HepG2 (cell line): ENCODE results near the gene KAZN. TPM values are rescaled to one million over a fixed set of nuclear protein-coding genes. Genes with fewer than 3 reads are reported as not detected.

Experiments used
- ATAC-seq: fragments of 200-7000 bp; cut with Tn5 transposase; 3 replicates; pipeline ENCODE4 v1.9.1; 2020; ENCODE audit warnings: mild to moderate bottlenecking, moderate library complexity
- BruUV-seq: library from RNA; stranded (reverse); fragments of 400-500 nt; replicated peaks from 2 replicates; lab custom pipeline; 2021; lab: Mats Ljungman, UMichigan
- CTCF ChIA-PET: fragments of 300-600 bp; formaldehyde crosslinking; extraction: SDS; loops from one replicate; lab custom pipeline; 2021; ENCODE audit warnings: low total read pairs, inconsistent platforms, low intra/inter-chr PET ratio; lab: Yijun Ruan, JAX
- POLR2A ChIA-PET: fragments of 350-600 bp; sonication (Branson Sonifier 250); formaldehyde crosslinking; loops from one replicate; lab custom pipeline; 2020; ENCODE audit warnings: antibody characterized with exemption, inconsistent platforms; lab: Yijun Ruan, JAX
- DNase-seq: peaks from one replicate; pipeline ENCODE4 v3.0.0-alpha.2; 2015; ENCODE audit warnings: low spot score
- FAIRE-seq: peaks from 3 replicates; lab custom pipeline; 2011; peaks lifted over from hg19 to GRCh38; lab: Jason Lieb, UNC
- H2AFZ ChIP-seq: one replicate; pipeline ENCODE4 v1.6.1; 2011; ENCODE audit warnings: low read length, inconsistent platforms
- H3K27ac ChIP-seq: fragments of 300-600 bp; 3 replicates; pipeline ENCODE4 v1.8.0; 2011; ENCODE audit warnings: mixed run types, mild to moderate bottlenecking, mixed read lengths, low read length, inconsistent platforms; ENCODE audit not compliant: insufficient read depth; ENCODE audit errors: extremely low read length
- H3K27me3 ChIP-seq, 2 experiments: fragments of 200-600 bp in 1 of 2; 2 replicates in 1 of 2; 3 replicates in 1 of 2; pipeline versions ENCODE4 v1.6.0 to v1.8.0; 2011; ENCODE audit warnings: low read length in 2 of 2, mild to moderate bottlenecking in 2 of 2, moderate library complexity in 2 of 2, inconsistent platforms in 1 of 2; ENCODE audit not compliant: insufficient read depth in 2 of 2, control insufficient read depth in 1 of 2
- H3K36me3 ChIP-seq, 2 experiments: fragments of 200-600 bp in 1 of 2; replicated peaks in 1 of 2; 2 replicates in 1 of 2; 3 replicates in 1 of 2; pipeline versions ENCODE4 v1.5.1 to v1.8.0; 2011; ENCODE audit warnings: low read length in 2 of 2, inconsistent platforms in 1 of 2; ENCODE audit not compliant: insufficient read depth in 2 of 2, control insufficient read depth in 1 of 2
- H3K4me1 ChIP-seq: 2 replicates; pipeline ENCODE4 v1.5.1; 2012; ENCODE audit warnings: low read length, inconsistent platforms; ENCODE audit not compliant: insufficient read depth
- H3K4me2 ChIP-seq: 2 replicates; pipeline ENCODE4 v1.6.0; 2011; ENCODE audit warnings: low read depth, low read length, inconsistent platforms
- H3K4me3 ChIP-seq, 3 experiments: fragments of 200-600 bp in 1 of 3; sonication (generic), shearing (Covaris generic) in 1 of 3; replicated peaks in 1 of 3; 2 replicates each; pipeline ENCODE4 v1.5.1; 2011 to 2016; ENCODE audit warnings: low read length in 3 of 3, inconsistent platforms in 2 of 3, low read depth in 2 of 3, mild to moderate bottlenecking in 2 of 3, control low read depth in 1 of 3, mixed read lengths in 1 of 3; ENCODE audit not compliant: insufficient read depth in 1 of 3
- H3K79me2 ChIP-seq: one replicate; pipeline ENCODE4 v1.6.1; 2011; ENCODE audit warnings: low read length, inconsistent platforms; ENCODE audit not compliant: insufficient read depth
- H3K9ac ChIP-seq: 2 replicates; pipeline ENCODE4 v1.6.0; 2011; ENCODE audit warnings: mild to moderate bottlenecking, low read depth, low read length, inconsistent platforms; ENCODE audit not compliant: insufficient read depth
- H3K9me3 ChIP-seq: 2 replicates; pipeline ENCODE4 v1.5.1; 2012; ENCODE audit warnings: mild to moderate bottlenecking, low read length
- H4K20me1 ChIP-seq: 2 replicates; pipeline ENCODE4 v1.6.0; 2011; ENCODE audit warnings: inconsistent platforms, mild to moderate bottlenecking, low read length, moderate library complexity; ENCODE audit not compliant: insufficient read depth
- AKAP8 ChIP-seq: sonication (generic); formaldehyde crosslinking; IDR thresholded peaks from 2 replicates; pipeline ENCODE4 v1.5.1; 2020; ENCODE audit warnings: mild to moderate bottlenecking, missing genetic modification reagents
- CENPX ChIP-seq: sonication (generic); formaldehyde crosslinking; IDR thresholded peaks from 2 replicates; pipeline ENCODE4 v1.9.0; 2021; ENCODE audit warnings: mild to moderate bottlenecking, missing genetic modification reagents, moderate library complexity
- PITX1 ChIP-seq: sonication (generic); formaldehyde crosslinking; IDR thresholded peaks from 2 replicates; pipeline ENCODE4 v1.5.1; 2020; ENCODE audit warnings: mild to moderate bottlenecking, missing genetic modification reagents
- SOX6 ChIP-seq, 2 experiments: fragments of 450-650 bp in 1 of 2; sonication (generic) in 1 of 2; formaldehyde crosslinking in 1 of 2; IDR thresholded peaks; 2 replicates each; pipeline versions ENCODE4 v1.4.0 to v1.6.1; 2017 to 2020; ENCODE audit warnings: antibody characterized with exemption in 1 of 2, mild to moderate bottlenecking in 1 of 2, missing genetic modification reagents in 1 of 2
- ZKSCAN8 ChIP-seq: IDR thresholded peaks from 2 replicates; pipeline ENCODE4 v1.6.1; 2016; ENCODE audit warnings: borderline replicate concordance, missing genetic modification reagents, missing compliant biosample characterization
- ZNF792 ChIP-seq: IDR thresholded peaks from 2 replicates; pipeline ENCODE4 v1.6.1; 2016
- WGBS: methylation state at CpG from one replicate; pipeline ENCODE4 v1.1.6; 2017; ENCODE audit warnings: low lambda C conversion rate; 5-methylcytosine and 5-hydroxymethylcytosine counted together
- in situ Hi-C: cut with HindIII; loops from 2 replicates; pipeline ENCODE4 v1.10.0; 2017; ENCODE audit warnings: low pct_unique_long_range_greater_than_20kb; ENCODE audit not compliant: extremely low pct_ligation_motif_present
- intact Hi-C: fragments of 100-400 bp; cut with micrococcal nuclease; formaldehyde crosslinking; loops from one replicate; pipeline ENCODE4 v1.10.0; 2022; ENCODE audit not compliant: unreplicated experiment
- polyA plus RNA-seq, 8 experiments: library from polyadenylated mRNA; depleted of rRNA in 3 of 8; stranded (reverse) in 7 of 8; unstranded in 1 of 8; fragments of >200 nt; fragmentation: Illumina TruSeq in 4 of 8; extraction: Trizol in 4 of 8; gene quantifications; 2 replicates each; pipeline versions ENCODE4 v1.2.1 to v1.2.3, GENCODE V29; 2011 to 2016; ENCODE audit warnings: low read depth in 4 of 8, missing spikeins in 1 of 8, mixed read lengths in 1 of 8; ENCODE audit not compliant: insufficient read depth in 1 of 8
- total RNA-seq, 5 experiments: library from RNA; depleted of rRNA; stranded (reverse); fragments of >200 nt; fragmentation: Illumina TruSeq; extraction: Trizol; gene quantifications; 2 replicates each; pipeline ENCODE4 v1.2.3, GENCODE V29; 2016; ENCODE audit warnings: low read depth in 1 of 5
- TF ChIP-seq, protein P1 (sequence below): sonication (generic); formaldehyde crosslinking; IDR thresholded peaks from 2 replicates; pipeline ENCODE4 v1.5.1; 2020; ENCODE audit warnings: mild to moderate bottlenecking, missing genetic modification reagents, moderate library complexity
- TF ChIP-seq, protein P2 (sequence below): sonication (generic); formaldehyde crosslinking; IDR thresholded peaks from 2 replicates; pipeline ENCODE4 v1.4.0; 2020; ENCODE audit warnings: missing genetic modification reagents
- TF ChIP-seq, protein P3 (sequence below): sonication (generic); formaldehyde crosslinking; conservative IDR thresholded peaks from 2 replicates; pipeline ENCODE4 v1.8.0; 2022; ENCODE audit warnings: low read depth, missing genetic modification reagents

Gene KAZN
- total and polyA plus RNA-seq, 2 of the 13 experiments (the other 11 are each of a cell fraction or from before 2014, with no cell fraction given) = 10.4 to 13.5 TPM

DNA sequence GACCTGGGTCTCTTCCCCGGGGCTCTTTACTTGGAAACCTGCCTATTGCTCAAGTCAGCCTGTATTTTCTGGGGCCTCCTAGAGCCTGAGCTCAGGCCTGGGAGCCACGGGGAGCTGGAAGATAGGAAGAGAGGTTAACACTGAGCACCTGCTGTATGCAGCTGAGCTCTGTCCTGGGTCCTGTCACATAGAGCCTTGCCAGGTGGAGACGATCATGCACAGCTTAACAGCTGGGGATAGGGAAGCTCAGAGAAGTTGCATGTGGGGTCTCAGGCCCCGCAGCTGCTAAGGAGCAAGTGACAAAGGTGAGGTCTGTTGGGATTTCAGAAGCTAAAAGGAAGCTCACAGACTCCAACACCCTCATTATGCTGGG, 427.6 kb downstream of the KAZN start:
- Histone ChIP-seq H3K36me3 (peaks cover 0 to 2% of the 10 kb centered on the region in 2 experiments; a peak in 2 of 5 replicates), H3K9ac (no peak overlapping the region), H3K4me2 (peak overlapping the region; percentile 26), H3K27ac (peak overlapping the region; percentile 18), H3K79me2 (peaks cover 3% of the 10 kb centered on the region), H3K27me3 (no peaks in the 10 kb centered on the region), H3K4me1 (peaks cover 71% of the 10 kb centered on the region), H4K20me1 (no peaks in the 10 kb centered on the region; the same call in 1 of the 2 replicates), H3K4me3 (0 out of 6 replicates have a peak overlapping the region, but pooled peaks of 1 of the 3 experiments have one; percentile 10), H3K9me3 (no peaks in the 10 kb centered on the region), H2AFZ (no peak overlapping the region)
- CTCF ChIA-PET = interaction anchor here (1.9 kb wide), 1 partner anchor 101 kb away, joined by 4 read pairs; no protein-coding TSS in a partner anchor
- WGBS = 32% methylated on average over 4 of the region's 4 CpGs
- ATAC-seq (peak; percentile 7), FAIRE-seq (no peak), DNase-seq (no peak)
- POLR2A ChIA-PET = interaction anchor here (1.2 to 2.3 kb wide), 3 partner anchors 74 to 86 kb away, joined by 5 to 8 read pairs (median 6); no protein-coding TSS in a partner anchor
- TF ChIP-seq, protein P1, sequence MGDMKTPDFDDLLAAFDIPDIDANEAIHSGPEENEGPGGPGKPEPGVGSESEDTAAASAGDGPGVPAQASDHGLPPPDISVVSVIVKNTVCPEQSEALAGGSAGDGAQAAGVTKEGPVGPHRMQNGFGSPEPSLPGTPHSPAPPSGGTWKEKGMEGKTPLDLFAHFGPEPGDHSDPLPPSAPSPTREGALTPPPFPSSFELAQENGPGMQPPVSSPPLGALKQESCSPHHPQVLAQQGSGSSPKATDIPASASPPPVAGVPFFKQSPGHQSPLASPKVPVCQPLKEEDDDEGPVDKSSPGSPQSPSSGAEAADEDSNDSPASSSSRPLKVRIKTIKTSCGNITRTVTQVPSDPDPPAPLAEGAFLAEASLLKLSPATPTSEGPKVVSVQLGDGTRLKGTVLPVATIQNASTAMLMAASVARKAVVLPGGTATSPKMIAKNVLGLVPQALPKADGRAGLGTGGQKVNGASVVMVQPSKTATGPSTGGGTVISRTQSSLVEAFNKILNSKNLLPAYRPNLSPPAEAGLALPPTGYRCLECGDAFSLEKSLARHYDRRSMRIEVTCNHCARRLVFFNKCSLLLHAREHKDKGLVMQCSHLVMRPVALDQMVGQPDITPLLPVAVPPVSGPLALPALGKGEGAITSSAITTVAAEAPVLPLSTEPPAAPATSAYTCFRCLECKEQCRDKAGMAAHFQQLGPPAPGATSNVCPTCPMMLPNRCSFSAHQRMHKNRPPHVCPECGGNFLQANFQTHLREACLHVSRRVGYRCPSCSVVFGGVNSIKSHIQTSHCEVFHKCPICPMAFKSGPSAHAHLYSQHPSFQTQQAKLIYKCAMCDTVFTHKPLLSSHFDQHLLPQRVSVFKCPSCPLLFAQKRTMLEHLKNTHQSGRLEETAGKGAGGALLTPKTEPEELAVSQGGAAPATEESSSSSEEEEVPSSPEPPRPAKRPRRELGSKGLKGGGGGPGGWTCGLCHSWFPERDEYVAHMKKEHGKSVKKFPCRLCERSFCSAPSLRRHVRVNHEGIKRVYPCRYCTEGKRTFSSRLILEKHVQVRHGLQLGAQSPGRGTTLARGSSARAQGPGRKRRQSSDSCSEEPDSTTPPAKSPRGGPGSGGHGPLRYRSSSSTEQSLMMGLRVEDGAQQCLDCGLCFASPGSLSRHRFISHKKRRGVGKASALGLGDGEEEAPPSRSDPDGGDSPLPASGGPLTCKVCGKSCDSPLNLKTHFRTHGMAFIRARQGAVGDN = 0 out of 2 replicates have a peak, but pooled peaks have one; percentile 5
- TF ChIP-seq, protein P2, sequence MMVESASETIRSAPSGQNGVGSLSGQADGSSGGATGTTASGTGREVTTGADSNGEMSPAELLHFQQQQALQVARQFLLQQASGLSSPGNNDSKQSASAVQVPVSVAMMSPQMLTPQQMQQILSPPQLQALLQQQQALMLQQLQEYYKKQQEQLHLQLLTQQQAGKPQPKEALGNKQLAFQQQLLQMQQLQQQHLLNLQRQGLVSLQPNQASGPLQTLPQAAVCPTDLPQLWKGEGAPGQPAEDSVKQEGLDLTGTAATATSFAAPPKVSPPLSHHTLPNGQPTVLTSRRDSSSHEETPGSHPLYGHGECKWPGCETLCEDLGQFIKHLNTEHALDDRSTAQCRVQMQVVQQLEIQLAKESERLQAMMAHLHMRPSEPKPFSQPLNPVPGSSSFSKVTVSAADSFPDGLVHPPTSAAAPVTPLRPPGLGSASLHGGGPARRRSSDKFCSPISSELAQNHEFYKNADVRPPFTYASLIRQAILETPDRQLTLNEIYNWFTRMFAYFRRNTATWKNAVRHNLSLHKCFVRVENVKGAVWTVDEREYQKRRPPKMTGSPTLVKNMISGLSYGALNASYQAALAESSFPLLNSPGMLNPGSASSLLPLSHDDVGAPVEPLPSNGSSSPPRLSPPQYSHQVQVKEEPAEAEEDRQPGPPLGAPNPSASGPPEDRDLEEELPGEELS = 0 out of 2 replicates have a peak, but pooled peaks have one; percentile 6
- TF ChIP-seq, protein P3, sequence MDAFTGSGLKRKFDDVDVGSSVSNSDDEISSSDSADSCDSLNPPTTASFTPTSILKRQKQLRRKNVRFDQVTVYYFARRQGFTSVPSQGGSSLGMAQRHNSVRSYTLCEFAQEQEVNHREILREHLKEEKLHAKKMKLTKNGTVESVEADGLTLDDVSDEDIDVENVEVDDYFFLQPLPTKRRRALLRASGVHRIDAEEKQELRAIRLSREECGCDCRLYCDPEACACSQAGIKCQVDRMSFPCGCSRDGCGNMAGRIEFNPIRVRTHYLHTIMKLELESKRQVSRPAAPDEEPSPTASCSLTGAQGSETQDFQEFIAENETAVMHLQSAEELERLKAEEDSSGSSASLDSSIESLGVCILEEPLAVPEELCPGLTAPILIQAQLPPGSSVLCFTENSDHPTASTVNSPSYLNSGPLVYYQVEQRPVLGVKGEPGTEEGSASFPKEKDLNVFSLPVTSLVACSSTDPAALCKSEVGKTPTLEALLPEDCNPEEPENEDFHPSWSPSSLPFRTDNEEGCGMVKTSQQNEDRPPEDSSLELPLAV = no peak
- TF ChIP-seq PITX1 (CRISPR knock-in tag) = 0 out of 2 replicates have a peak, but pooled peaks have one; percentile 1
- TF ChIP-seq SOX6 (IDR thresholded peaks at IDR 0.05) = no peak
- TF ChIP-seq SOX6 (CRISPR knock-in tag; IDR thresholded peaks at IDR 0.05) = no peak
- TF ChIP-seq ZNF792 (CRISPR knock-in tag) = no peak
- no peak for TF ChIP-seq CENPX (CRISPR knock-in tag)
- TF ChIP-seq AKAP8 (CRISPR knock-in tag) = no peak
- TF ChIP-seq ZKSCAN8 = peak; percentile 86; the same call in 1 of the 2 replicates
- no TSS peak for BruUV-seq
- intact Hi-C loops (loop anchor here (2.0 kb wide), 1 partner anchor 101 kb away; no protein-coding TSS in a partner anchor), in situ Hi-C loops (loop anchor here (25.0 kb wide), 3 partner anchors 114 to 1064 kb away; no protein-coding TSS in a partner anchor)
